ENCODE measurements around the gene ALDH1B1. TPM values are rescaled to one million over a fixed set of nuclear protein-coding genes. Genes with fewer than 3 reads are reported as not detected.
"Not testable (repeated sequence)": the region's sequence is repeated elsewhere in the genome, so short reads cannot be mapped to it uniquely, and the experiment has no call there.

The ALDH1B1 gene
- total RNA-seq, 1 experiment from 2014 or later, result 13.1 TPM

GRCh38 chr9:38396371-38396671, 3.8 kb downstream of the ALDH1B1 start:
- TF ChIP-seq EZH2 (IDR thresholded peaks at IDR 0.05; ENCODE audit: low read depth), result no peak
- no peak for TF ChIP-seq CTCF (conservative IDR thresholded peaks at IDR 0.05)
- intact Hi-C loops (cut with micrococcal nuclease; ENCODE audit: unreplicated experiment), result no loop called here

GRCh38 chr9:38399191-38399590, 6.7 kb downstream of the ALDH1B1 start:
- CTCF ChIA-PET; POLR2A ChIA-PET (ENCODE audit: unreplicated experiment); H2AFZ ChIP-seq; H3K4me3 ChIP-seq; H3F3A ChIP-seq (ENCODE audit: insufficient read depth, low read depth); H3K27ac ChIP-seq; H3K9me3 ChIP-seq (ENCODE audit: insufficient read depth, low read depth); H4K20me1 ChIP-seq (ENCODE audit: insufficient read depth); DNase-seq; H3K4me1 ChIP-seq (replicated peaks; ENCODE audit: insufficient read depth); H3K9me2 ChIP-seq (ENCODE audit: insufficient read depth); intact Hi-C loops (cut with micrococcal nuclease; ENCODE audit: unreplicated experiment); H3K79me2 ChIP-seq (ENCODE audit: low read depth); H3K4me2 ChIP-seq; H3K27me3 ChIP-seq (ENCODE audit: insufficient read depth, low read depth); BruUV-seq (replicated peaks); H3K36me3 ChIP-seq (ENCODE audit: low read depth): not testable (repeated sequence)

More at GRCh38 chr9:38396371-38396671, 3.8 kb downstream of the ALDH1B1 start:
- Histone ChIP-seq H3K27me3 (ENCODE audit: insufficient read depth, low read depth) (no peaks in the 10 kb centered on the region), H3K4me1 (replicated peaks; ENCODE audit: insufficient read depth) (no peaks in the 10 kb centered on the region), H3K9me2 (ENCODE audit: insufficient read depth) (no peaks in the 10 kb centered on the region), H3K9me3 (ENCODE audit: insufficient read depth, low read depth) (no peaks in the 10 kb centered on the region), H3K4me2 (no peak overlapping the region), H3K4me3 (no peak overlapping the region), H3K36me3 (ENCODE audit: low read depth) (no peaks in the 10 kb centered on the region), H3K27ac (no peak overlapping the region), H2AFZ (no peak overlapping the region), H3F3A (ENCODE audit: insufficient read depth, low read depth) (no peaks in the 10 kb centered on the region), H4K20me1 (ENCODE audit: insufficient read depth) (no peaks in the 10 kb centered on the region), H3K79me2 (ENCODE audit: low read depth) (peaks cover 11% of the 10 kb centered on the region)
- ChIA-PET POLR2A (ENCODE audit: unreplicated experiment) (no interaction called here), CTCF (no interaction called here)
- BruUV-seq (replicated peaks), result no TSS peak
- no peak for DNase-seq

GRCh38 chr9:38401994-38402393, 9.5 kb downstream of the ALDH1B1 start:
- H3K79me2 ChIP-seq (ENCODE audit: low read depth), result no peaks in the 10 kb centered on the region
- no peaks in the 10 kb centered on the region for H3K9me2 ChIP-seq (ENCODE audit: insufficient read depth)
- CTCF ChIA-PET, result no interaction called here
- H3K4me2 ChIP-seq, result no peak overlapping the region
- H3K4me1 ChIP-seq (replicated peaks; ENCODE audit: insufficient read depth), result no peaks in the 10 kb centered on the region
- H3K27me3 ChIP-seq (ENCODE audit: insufficient read depth, low read depth), result no peaks in the 10 kb centered on the region
- H3F3A ChIP-seq (ENCODE audit: insufficient read depth, low read depth), result no peaks in the 10 kb centered on the region
- no peaks in the 10 kb centered on the region for H3K36me3 ChIP-seq (ENCODE audit: low read depth)
- no peaks in the 10 kb centered on the region for H3K9me3 ChIP-seq (ENCODE audit: insufficient read depth, low read depth)
- POLR2A ChIA-PET (ENCODE audit: unreplicated experiment), result no interaction called here
- intact Hi-C loops (cut with micrococcal nuclease; ENCODE audit: unreplicated experiment), result loop anchor here (5.0 kb wide), 1 partner anchor 500 kb away; the partner anchor contains the start of gene SLC25A51
- H4K20me1 ChIP-seq (ENCODE audit: insufficient read depth), result no peaks in the 10 kb centered on the region
- no peak for TF ChIP-seq CTCF (conservative IDR thresholded peaks at IDR 0.05)
- H3K4me3 ChIP-seq, result no peak overlapping the region
- no peak overlapping the region for H3K27ac ChIP-seq
- no peak for DNase-seq
- H2AFZ ChIP-seq, result no peak overlapping the region
- no TSS peak for BruUV-seq (replicated peaks)

GRCh38 chr9:38404314-38404713, 11.8 kb downstream of the ALDH1B1 start:
- Histone ChIP-seq H3K4me2 (no peak overlapping the region), H3K27ac (no peak overlapping the region), H3F3A (ENCODE audit: insufficient read depth, low read depth) (no peaks in the 10 kb centered on the region), H3K9me3 (ENCODE audit: insufficient read depth, low read depth) (no peaks in the 10 kb centered on the region), H3K27me3 (ENCODE audit: insufficient read depth, low read depth) (no peaks in the 10 kb centered on the region), H3K36me3 (ENCODE audit: low read depth) (no peaks in the 10 kb centered on the region), H3K79me2 (ENCODE audit: low read depth) (no peaks in the 10 kb centered on the region), H3K4me3 (no peak overlapping the region), H3K4me1 (replicated peaks; ENCODE audit: insufficient read depth) (no peaks in the 10 kb centered on the region), H3K9me2 (ENCODE audit: insufficient read depth) (no peaks in the 10 kb centered on the region), H4K20me1 (ENCODE audit: insufficient read depth) (no peaks in the 10 kb centered on the region), H2AFZ (no peak overlapping the region)
- CTCF ChIA-PET, result no interaction called here
- BruUV-seq (replicated peaks), result no TSS peak
- no peak for DNase-seq
- POLR2A ChIA-PET (ENCODE audit: unreplicated experiment), result no interaction called here
- TF ChIP-seq EZH2 (IDR thresholded peaks at IDR 0.05; ENCODE audit: low read depth) (no peak), CTCF (conservative IDR thresholded peaks at IDR 0.05) (no peak)
- intact Hi-C loops (cut with micrococcal nuclease; ENCODE audit: unreplicated experiment), result loop anchor here (5.0 kb wide), 1 partner anchor 502 kb away; the partner anchor contains the start of gene SLC25A51
